Neural crest cell (in vitro differentiated cells): ENCODE measurements around the gene MRPL55. TPM values are rescaled to one million over a fixed set of nuclear protein-coding genes. Genes with fewer than 3 reads are reported as not detected.

Experiments used
- DNase-seq: peaks from one replicate; pipeline ENCODE4 v3.0.0; 2021; ENCODE audit warnings: low read depth, mixed read lengths, low spot score
- H3K27ac Mint-ChIP-seq: one replicate; pipeline ENCODE4 v1.8.0; 2021; ENCODE audit warnings: mild to moderate bottlenecking, mixed read lengths; ENCODE audit not compliant: unreplicated experiment
- H3K27me3 Mint-ChIP-seq: 2 replicates; pipeline ENCODE4 v1.8.0; 2021; ENCODE audit warnings: low read depth, mild to moderate bottlenecking, mixed read lengths
- H3K36me3 Mint-ChIP-seq: 2 replicates; pipeline ENCODE4 v1.8.0; 2021; ENCODE audit warnings: low read depth, mild to moderate bottlenecking, mixed read lengths
- H3K4me1 Mint-ChIP-seq: 2 replicates; pipeline ENCODE4 v1.8.0; 2021; ENCODE audit warnings: mixed read lengths
- H3K4me3 Mint-ChIP-seq: one replicate; pipeline ENCODE4 v1.8.0; 2021; ENCODE audit warnings: mild to moderate bottlenecking, mixed read lengths
- H3K9me3 Mint-ChIP-seq: 2 replicates; pipeline ENCODE4 v1.8.0; 2021; ENCODE audit warnings: mixed read lengths
- CTCF ChIP-seq: fragments of 200-600 bp; sonication (generic); conservative IDR thresholded peaks from 2 replicates; pipeline ENCODE4 v1.5.0; 2021; ENCODE audit warnings: antibody characterized with exemption, mild to moderate bottlenecking
- total RNA-seq: library from RNA; stranded (reverse); gene quantifications from 2 replicates; pipeline ENCODE4 v1.2.1, GENCODE V29; 2021

MRPL55 gene
- total RNA-seq, 1 donor from 2014 or later = 67.3 TPM

GRCh38 chr1:228136901-228137300 lies 27.8 kb upstream of the MRPL55 start:
- Mint-ChIP-seq H3K27ac (no peak overlapping the region), H3K36me3 (no peaks in the 10 kb centered on the region), H3K4me3 (no peak overlapping the region), H3K4me1 (peaks cover 11% of the 10 kb centered on the region), H3K9me3 (no peaks in the 10 kb centered on the region), H3K27me3 (peaks cover 74% of the 10 kb centered on the region)
- TF ChIP-seq CTCF = no peak
- no peak for DNase-seq

- Mint-ChIP-seq H3K36me3 (no peaks in the 10 kb centered on the region), H3K4me1 (peaks cover 6% of the 10 kb centered on the region), H3K27ac (no peak overlapping the region), H3K27me3 (peaks cover 91% of the 10 kb centered on the region), H3K4me3 (no peak overlapping the region), H3K9me3 (no peaks in the 10 kb centered on the region)
- no peak for TF ChIP-seq CTCF
- no peak for DNase-seq
Measured at GRCh38 chr1:228134591-228134990, 25.5 kb upstream of the MRPL55 start.

GRCh38 chr1:228131766-228132165 lies 22.7 kb upstream of the MRPL55 start:
- no peaks in the 10 kb centered on the region for H3K9me3 Mint-ChIP-seq
- DNase-seq = no peak
- peaks cover 93% of the 10 kb centered on the region for H3K27me3 Mint-ChIP-seq
- H3K4me1 Mint-ChIP-seq = peaks cover 4% of the 10 kb centered on the region
- no peak for TF ChIP-seq CTCF
- no peaks in the 10 kb centered on the region for H3K36me3 Mint-ChIP-seq
- H3K27ac Mint-ChIP-seq = no peak overlapping the region
- no peak overlapping the region for H3K4me3 Mint-ChIP-seq

GRCh38 chr1:228125185-228125584 lies 16.1 kb upstream of the MRPL55 start:
- H3K36me3 Mint-ChIP-seq = no peaks in the 10 kb centered on the region
- H3K27me3 Mint-ChIP-seq = peaks cover 76% of the 10 kb centered on the region
- H3K4me1 Mint-ChIP-seq = peaks cover 7% of the 10 kb centered on the region
- no peak overlapping the region for H3K4me3 Mint-ChIP-seq
- H3K27ac Mint-ChIP-seq = no peak overlapping the region
- DNase-seq = no peak
- no peaks in the 10 kb centered on the region for H3K9me3 Mint-ChIP-seq
- TF ChIP-seq CTCF = no peak

GRCh38 chr1:228123505-228123904 lies 14.4 kb upstream of the MRPL55 start:
- Mint-ChIP-seq H3K9me3 (no peaks in the 10 kb centered on the region), H3K36me3 (no peaks in the 10 kb centered on the region), H3K27ac (no peak overlapping the region), H3K4me1 (peaks cover 7% of the 10 kb centered on the region), H3K4me3 (no peak overlapping the region), H3K27me3 (peaks cover 62% of the 10 kb centered on the region)
- DNase-seq = no peak
- no peak for TF ChIP-seq CTCF
